HPDE6-E6E7 (cell line): ENCODE data around the gene CNNM2.
"Not testable (repeated sequence)": the region's sequence is repeated elsewhere in the genome, so short reads cannot be mapped to it uniquely, and the experiment has no call there.

ENCODE experiments used
- DNase-seq: peaks from one replicate; pipeline ENCODE4 v3.0.0; 2011; ENCODE audit warnings: missing footprints; ENCODE audit errors: extremely low spot score

Gene CNNM2

DNA sequence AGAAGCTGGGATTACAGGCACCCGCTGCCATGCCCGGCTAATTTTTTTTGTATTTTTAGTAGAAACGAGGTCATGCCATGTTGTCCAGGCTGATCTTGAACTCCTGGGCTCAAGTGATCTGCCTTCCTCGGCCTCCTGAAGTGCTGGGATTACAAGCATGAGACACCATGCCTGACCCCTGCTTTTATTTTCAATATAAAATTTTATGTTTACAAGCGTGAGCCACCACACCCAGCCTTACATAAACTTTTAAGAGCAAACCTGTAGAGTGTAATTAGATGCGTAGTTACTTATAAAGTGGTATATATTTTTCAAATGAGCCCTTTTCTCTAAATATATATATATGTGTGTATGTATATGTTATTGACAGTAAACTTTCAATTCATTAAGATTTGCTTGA is 8.7 kb downstream of the CNNM2 start:
- DNase-seq = no peak

DNA sequence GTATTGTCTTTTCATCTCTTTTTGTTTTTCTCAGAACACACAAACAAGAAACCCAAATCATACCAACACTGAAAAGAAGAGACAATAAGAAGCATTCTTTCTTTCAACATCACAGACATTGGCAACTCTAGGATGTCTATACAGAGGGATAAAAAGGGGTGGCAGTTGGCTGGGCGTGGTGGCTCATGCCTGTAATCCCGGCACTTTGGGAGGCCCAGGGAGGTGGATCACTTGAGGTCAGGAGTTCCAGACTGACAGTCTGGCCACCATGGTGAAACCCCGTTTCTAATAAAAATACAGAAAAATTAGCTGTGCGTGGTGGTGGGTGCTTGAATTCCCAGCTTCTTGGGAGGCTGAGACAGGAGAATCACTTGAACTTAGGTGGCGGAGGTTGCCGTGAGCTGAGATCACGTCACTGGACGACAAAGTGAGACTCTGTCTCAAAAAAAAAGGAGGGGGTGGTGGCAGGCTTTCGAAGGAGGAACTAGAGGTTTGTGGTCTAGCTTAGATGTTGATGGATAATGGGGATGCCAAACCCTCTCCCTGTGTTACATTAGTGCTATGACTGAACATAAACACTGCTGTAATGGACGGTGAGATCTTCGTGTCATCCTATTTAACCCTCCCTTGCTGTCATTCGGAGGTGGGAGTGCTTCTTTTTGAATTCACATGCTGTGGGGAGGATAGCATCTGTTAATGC is 9.4 kb downstream of the CNNM2 start:
- no peak for DNase-seq

DNA sequence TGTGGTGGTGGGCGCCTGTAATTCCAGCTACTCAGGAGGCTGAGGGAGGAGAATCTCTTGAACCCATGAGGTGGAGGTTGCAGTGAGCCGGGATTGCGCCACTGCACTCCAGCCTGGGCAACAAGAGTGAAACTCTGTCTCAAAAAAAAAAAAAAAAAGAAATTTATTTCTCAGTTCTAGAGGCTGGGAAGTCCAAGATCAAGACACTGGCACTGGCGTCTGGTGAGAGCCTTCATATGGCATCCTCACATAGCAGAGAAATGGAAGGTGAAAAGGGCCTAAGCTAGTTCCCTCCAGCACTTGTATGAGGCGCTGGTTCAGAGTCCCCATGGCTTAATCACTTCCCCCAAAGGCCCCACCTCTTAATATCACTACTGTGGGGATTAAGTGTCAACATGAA is 10.3 kb downstream of the CNNM2 start:
- DNase-seq = not testable (repeated sequence)

GRCh38 chr10:102930720-102931119 is 12.6 kb downstream of the CNNM2 start:
- no peak for DNase-seq

DNA sequence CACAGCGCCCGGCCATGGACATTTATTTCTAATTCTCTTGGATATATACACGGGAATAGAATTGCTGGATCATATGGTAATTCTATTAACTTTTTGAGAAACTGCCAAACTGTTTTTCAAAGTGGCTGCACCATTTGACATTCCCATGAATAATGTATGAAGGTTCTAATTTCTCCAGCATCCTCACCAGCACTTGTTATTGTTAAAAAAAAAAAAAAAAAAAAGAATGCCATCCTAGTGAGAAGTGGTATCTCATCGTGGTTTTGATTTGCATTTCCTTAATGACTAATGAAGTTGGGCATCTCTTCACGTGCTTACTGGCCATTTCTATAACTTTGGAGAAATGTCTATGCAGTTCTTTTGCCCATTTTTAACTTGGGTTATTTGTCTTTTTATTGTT is 13.5 kb downstream of the CNNM2 start:
- no peak for DNase-seq

DNA sequence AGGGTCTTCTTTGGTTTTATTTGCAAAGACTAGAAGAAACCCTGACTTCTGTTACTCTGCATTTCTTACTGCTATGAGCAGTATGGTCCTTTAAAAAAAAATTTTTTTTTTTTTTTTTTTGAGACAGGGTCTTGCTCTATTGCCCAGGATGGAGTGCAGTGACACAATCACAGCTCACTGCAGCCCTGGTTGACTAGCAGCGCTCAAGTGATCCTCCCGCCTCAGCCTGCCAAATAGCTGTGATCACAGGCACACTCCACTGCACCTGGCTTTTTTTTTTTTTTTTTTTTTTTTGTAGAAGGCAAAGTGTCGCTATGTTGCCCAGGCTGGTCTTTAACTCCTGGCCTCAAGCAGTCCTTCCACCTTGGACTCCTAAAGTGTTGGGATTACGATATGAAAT is 17.4 kb downstream of the CNNM2 start:
- DNase-seq = no peak

DNA sequence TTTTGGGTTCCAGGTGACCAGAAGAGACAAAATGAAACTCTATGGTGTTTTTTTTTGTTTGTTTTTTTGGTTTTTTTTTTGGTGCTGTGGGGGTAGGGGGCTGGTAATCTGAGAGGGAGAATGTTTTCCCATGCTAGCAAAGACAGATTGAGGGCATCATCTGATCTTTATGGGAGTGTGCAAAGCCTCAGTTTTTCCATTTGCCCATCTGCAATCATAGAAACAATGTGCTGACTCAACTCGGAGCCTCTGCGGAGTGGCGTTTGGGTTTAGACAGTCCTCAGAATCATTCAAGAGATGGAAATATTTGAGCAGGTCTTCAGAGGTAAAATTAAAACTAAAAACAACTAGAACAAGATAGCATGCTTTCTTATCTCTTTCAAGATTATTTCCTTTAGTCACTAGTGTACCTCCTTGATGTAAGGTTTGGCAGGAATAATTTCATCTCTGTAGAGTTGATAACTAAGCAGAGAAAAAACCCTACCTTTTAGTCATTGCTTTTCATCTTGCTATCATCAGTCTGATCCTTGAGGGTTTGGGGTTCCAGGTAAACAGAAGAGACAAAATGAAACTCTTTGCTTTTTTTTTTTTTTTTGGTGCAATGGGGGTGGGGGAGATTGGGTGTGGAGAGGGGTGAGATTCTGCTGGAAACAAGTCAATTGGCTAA is 18.0 kb downstream of the CNNM2 start:
- DNase-seq = no peak

DNA sequence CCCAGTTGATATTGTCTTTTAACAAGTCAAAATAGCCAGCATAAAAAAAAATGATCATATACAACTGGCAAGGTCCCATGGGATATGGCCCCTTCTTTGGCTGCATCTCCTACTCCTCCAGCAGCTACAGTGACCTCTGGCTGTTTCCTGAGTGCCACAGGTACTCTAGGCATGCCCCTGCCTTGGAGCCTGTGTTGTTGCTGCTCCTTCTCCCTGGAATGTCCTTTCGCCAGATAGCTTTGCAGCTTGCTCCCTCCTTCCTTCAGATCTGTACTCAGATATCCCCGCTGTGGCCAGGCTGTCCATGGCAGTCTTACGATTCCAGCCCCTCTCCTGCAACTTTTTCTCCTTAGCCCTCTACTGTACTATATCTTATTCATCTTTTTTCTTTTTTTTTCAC is 23.3 kb downstream of the CNNM2 start:
- no peak for DNase-seq

DNA sequence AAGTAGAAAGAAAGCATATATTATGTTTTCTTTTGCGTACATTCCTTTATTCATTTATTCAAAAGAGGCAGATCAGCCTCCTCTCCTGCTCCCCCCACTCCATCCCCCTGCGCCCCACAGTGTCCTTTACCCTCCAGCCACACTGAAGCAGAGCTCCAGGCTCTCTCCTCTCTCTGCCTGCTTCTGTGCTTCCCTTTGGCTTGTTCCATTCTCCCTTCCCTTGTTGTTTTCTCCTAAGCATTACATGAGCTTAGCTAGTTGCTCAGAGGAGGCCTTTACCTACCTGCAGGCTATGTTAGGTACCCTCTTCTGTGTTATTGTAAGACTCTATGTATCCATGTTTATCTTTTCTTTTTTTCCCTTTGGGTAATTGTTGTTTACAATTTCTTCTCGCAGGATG is 27.4 kb downstream of the CNNM2 start:
- DNase-seq = no peak

DNA sequence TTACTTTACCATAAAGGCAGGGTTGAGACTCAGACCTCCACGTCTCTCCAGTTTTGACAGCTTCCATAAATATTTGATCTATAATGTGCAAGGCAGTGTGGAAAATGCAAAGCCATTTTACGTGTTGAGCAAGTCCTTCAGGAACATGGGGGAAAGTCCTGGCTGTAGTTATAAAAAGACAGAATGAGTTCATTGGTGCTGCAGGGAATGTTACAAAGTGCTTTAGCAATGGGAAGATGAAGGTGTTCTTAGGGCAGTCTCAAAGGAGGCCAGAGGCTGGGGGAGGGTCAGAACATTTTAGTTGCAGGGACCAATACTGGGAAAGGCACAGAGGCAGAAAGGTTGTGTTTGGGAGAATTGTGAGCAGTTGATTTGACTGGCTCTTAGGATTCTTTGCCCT is 27.9 kb downstream of the CNNM2 start:
- no peak for DNase-seq

DNA sequence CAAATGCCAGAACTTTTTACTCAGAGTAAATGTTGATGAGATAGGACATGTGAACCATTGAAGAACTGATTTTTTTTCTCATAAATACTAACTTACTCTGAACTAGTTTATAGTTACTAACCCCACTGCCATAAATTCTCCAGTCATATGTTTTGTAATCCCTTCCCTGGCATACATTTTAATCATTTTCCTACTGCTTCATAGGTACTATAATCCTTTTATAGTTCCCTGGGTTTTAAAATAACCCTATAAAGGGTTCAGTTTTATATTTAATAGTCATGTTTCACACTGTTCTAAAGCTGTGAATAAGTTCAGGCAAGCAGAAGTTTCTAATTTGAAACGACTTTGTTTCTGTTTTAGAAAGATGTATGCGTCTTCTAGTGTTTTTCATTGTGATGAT is 28.9 kb downstream of the CNNM2 start:
- no peak for DNase-seq

DNA sequence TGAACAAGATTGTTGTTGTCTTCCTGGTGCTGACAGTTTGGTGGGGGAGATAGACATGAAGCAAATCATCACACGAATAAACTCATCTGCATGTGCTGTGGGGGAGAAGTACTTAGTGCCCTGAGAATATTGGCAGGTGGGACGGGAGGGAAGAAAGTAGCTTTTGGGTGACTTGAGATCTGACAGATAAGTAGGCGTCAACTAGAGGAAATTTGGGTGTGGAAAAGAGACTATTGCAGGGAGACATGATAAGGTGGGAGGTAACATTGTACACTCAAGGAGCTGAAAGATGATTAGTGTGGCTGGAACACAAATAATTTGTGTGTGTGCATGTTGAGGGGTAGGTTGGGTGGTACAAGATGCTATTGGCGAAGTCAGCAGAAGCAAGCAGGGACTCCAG is 30.1 kb downstream of the CNNM2 start:
- no peak for DNase-seq

DNA sequence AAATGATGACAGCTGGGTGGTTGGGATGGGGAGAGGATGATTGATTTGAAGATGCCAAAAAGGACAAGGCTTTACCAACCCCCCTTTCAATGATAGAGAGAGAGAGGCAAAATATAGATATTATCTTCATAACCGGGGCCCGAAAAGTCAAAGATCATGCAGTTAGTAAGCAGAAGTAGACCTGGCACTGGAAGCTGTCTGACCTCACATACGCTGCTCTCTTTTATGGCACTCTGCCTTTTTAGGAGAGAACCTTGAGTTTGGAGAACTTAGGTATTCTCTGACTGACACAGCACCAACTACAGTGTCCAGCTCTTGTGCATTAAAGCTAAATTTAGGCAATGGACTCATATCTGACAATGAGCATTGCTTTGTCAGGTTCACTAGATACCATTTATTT is 30.7 kb downstream of the CNNM2 start:
- no peak for DNase-seq

DNA sequence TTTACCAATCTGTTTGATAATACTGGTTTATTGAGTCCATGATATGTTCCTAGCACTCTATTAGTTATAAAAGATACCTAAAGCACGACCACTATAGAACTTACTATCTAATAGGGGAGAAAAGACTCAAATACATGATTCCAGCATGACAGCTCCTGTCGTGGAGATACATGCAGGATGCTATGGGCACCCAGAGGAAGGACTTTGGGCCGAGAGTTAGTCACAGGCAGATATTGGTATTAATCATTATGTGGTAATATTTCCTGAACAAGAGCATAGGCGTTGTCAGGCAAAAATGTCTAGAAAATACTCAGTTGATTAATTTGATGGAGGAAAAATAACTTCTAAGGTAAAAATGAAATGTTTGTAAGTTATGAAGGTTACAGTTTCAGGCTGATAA is 31.8 kb downstream of the CNNM2 start:
- DNase-seq = no peak

GRCh38 chr10:102951316-102951715 is 33.2 kb downstream of the CNNM2 start:
- no peak for DNase-seq

GRCh38 chr10:102959360-102959759 is 41.3 kb downstream of the CNNM2 start:
- no peak for DNase-seq

DNA sequence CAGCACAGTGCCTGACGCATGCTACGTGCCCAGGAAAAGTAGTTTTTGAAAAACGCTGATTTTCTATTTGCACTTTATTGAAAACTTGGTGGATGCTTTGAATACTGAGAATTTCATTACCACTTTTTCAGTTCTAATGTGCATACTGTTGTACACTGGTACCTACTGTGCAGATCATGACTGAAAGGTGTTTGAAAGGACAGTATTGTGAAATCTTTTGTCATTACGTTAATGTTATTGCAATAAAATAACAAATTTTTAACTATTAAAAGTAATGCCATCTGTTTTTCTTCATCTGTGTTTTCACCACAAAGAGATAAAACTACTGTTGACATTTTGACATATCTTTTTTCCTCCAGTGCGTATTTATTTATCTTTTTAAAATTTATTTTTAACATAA is 42.1 kb downstream of the CNNM2 start:
- no peak for DNase-seq

- no peak for DNase-seq
Measured at GRCh38 chr10:102962267-102962666, 44.2 kb downstream of the CNNM2 start.

- DNase-seq = no peak
Measured at GRCh38 chr10:102962951-102963755, 45.1 kb downstream of the CNNM2 start.

DNA sequence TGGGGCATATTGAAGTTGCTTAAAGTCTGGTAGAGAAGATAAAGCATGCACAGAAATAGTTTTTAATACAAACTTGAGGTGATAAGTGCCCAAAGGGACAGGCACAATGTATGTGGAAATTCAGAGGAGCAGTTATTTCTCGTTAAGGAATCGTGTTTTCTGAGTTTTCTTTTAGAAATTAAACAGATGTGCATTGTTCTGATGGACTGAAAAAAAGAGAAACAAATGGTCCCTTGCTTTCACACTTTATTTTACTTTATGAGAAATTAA is 45.6 kb downstream of the CNNM2 start:
- no peak for DNase-seq

DNA sequence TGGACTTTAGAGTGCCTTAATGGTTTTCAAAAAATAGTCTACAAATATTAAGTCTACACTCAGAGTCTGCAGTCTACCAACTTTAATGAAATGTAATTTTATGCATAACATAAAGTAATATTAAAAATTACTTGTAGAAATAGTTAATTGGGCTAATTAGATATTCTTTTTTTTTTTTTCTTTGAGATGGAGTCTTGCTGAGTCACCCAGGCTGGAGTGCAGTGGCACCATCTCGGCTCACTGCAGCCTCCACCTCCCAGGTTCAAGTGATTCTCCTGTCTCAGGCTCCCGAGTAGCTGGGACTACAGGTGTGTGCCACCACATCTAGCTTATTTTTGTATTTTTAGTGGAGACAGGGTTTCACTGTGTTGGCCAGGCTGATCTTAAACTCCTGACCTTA is 46.0 kb downstream of the CNNM2 start:
- not testable (repeated sequence) for DNase-seq

GRCh38 chr10:102964713-102965112 is 46.6 kb downstream of the CNNM2 start:
- no peak for DNase-seq

- DNase-seq = no peak
Measured at GRCh38 chr10:102965311-102965851, 47.3 kb downstream of the CNNM2 start.
